Measurements from ENCODE around the gene CCDC39. TPM values are rescaled to one million over a fixed set of nuclear protein-coding genes. Genes with fewer than 3 reads are reported as not detected.
A peak's percentile ranks its signal among the peaks of the same experiment; 100 is the strongest.

Gene CCDC39
- total RNA-seq, 1 donor from 2014 or later: not detected

- Mint-ChIP-seq H3K27ac (ENCODE audit: unreplicated experiment) (no peak overlapping the region), H3K36me3 (ENCODE audit: unreplicated experiment) (peaks cover 16% of the 10 kb centered on the region), H3K4me1 (ENCODE audit: unreplicated experiment) (peaks cover 6% of the 10 kb centered on the region), H3K4me3 (ENCODE audit: unreplicated experiment) (no peak overlapping the region), H3K9me3 (ENCODE audit: unreplicated experiment) (peaks cover 3% of the 10 kb centered on the region), H3K27me3 (ENCODE audit: unreplicated experiment) (no peaks in the 10 kb centered on the region)
- no peak for TF ChIP-seq CTCF (IDR thresholded peaks at IDR 0.05)
- no peak for DNase-seq (ENCODE audit: extremely low spot score, unreplicated experiment)
Measured at GRCh38 chr3:180617049-180617448, 62.2 kb downstream of the CCDC39 start.

GRCh38 chr3:180615954-180616353 is 63.3 kb downstream of the CCDC39 start:
- Mint-ChIP-seq H3K27me3 (ENCODE audit: unreplicated experiment) (no peaks in the 10 kb centered on the region), H3K4me3 (ENCODE audit: unreplicated experiment) (no peak overlapping the region), H3K9me3 (ENCODE audit: unreplicated experiment) (peaks cover 3% of the 10 kb centered on the region), H3K4me1 (ENCODE audit: unreplicated experiment) (peaks cover 6% of the 10 kb centered on the region), H3K27ac (ENCODE audit: unreplicated experiment) (no peak overlapping the region), H3K36me3 (ENCODE audit: unreplicated experiment) (peaks cover 13% of the 10 kb centered on the region)
- TF ChIP-seq CTCF (IDR thresholded peaks at IDR 0.05): no peak
- no peak for DNase-seq (ENCODE audit: extremely low spot score, unreplicated experiment)

- no peak overlapping the region for H3K27ac Mint-ChIP-seq (ENCODE audit: unreplicated experiment)
- H3K27me3 Mint-ChIP-seq (ENCODE audit: unreplicated experiment): no peaks in the 10 kb centered on the region
- DNase-seq (ENCODE audit: extremely low spot score, unreplicated experiment): no peak
- H3K4me3 Mint-ChIP-seq (ENCODE audit: unreplicated experiment): no peak overlapping the region
- H3K36me3 Mint-ChIP-seq (ENCODE audit: unreplicated experiment): peaks cover 33% of the 10 kb centered on the region
- H3K4me1 Mint-ChIP-seq (ENCODE audit: unreplicated experiment): no peaks in the 10 kb centered on the region
- no peak for TF ChIP-seq CTCF (IDR thresholded peaks at IDR 0.05)
- no peaks in the 10 kb centered on the region for H3K9me3 Mint-ChIP-seq (ENCODE audit: unreplicated experiment)
Measured at GRCh38 chr3:180612364-180612763, 66.9 kb downstream of the CCDC39 start.

- H3K4me1 Mint-ChIP-seq (ENCODE audit: unreplicated experiment): no peaks in the 10 kb centered on the region
- no peak for DNase-seq (ENCODE audit: extremely low spot score, unreplicated experiment)
- H3K27ac Mint-ChIP-seq (ENCODE audit: unreplicated experiment): no peak overlapping the region
- no peak overlapping the region for H3K4me3 Mint-ChIP-seq (ENCODE audit: unreplicated experiment)
- H3K36me3 Mint-ChIP-seq (ENCODE audit: unreplicated experiment): peaks cover 41% of the 10 kb centered on the region
- no peaks in the 10 kb centered on the region for H3K27me3 Mint-ChIP-seq (ENCODE audit: unreplicated experiment)
- TF ChIP-seq CTCF (IDR thresholded peaks at IDR 0.05): no peak
- no peaks in the 10 kb centered on the region for H3K9me3 Mint-ChIP-seq (ENCODE audit: unreplicated experiment)
Measured at GRCh38 chr3:180611006-180611405, 68.3 kb downstream of the CCDC39 start.

- H3K27me3 Mint-ChIP-seq (ENCODE audit: unreplicated experiment): peaks cover 23% of the 10 kb centered on the region
- peak within 1 kb of the TSS; percentile 94 for H3K4me3 Mint-ChIP-seq (ENCODE audit: unreplicated experiment)
- H3K4me1 Mint-ChIP-seq (ENCODE audit: unreplicated experiment): peaks cover 20% of the 10 kb centered on the region
- H3K27ac Mint-ChIP-seq (ENCODE audit: unreplicated experiment): peak within 1 kb of the TSS; percentile 89
- H3K9me3 Mint-ChIP-seq (ENCODE audit: unreplicated experiment): peaks cover 4% of the 10 kb centered on the region
- TF ChIP-seq CTCF (IDR thresholded peaks at IDR 0.05): peak; percentile 12
- DNase-seq (ENCODE audit: extremely low spot score, unreplicated experiment): peak; percentile 98
- peaks cover 26% of the 10 kb centered on the region for H3K36me3 Mint-ChIP-seq (ENCODE audit: unreplicated experiment)
Measured at GRCh38 chr3:180601688-180602666, 77.3 kb downstream of the CCDC39 start, which contains the start of gene TTC14. Gene TTC14 (plus strand): TSS chr3:180602163. CDS start chr3:180602262, 99 bp downstream.

All from osteocyte (in vitro differentiated cells).